SU-DHL-6 (cell line): ENCODE measurements around the gene SIGLEC9.

Experiments
- H2AFZ ChIP-seq: fragments of 200-600 bp; sonication (generic); 2 replicates; pipeline ENCODE4 v1.6.1; 2014; ENCODE audit warnings: low read depth, mild to moderate bottlenecking, moderate library complexity, mixed read lengths, antibody characterized with exemption, low read length; ENCODE audit not compliant: severe bottlenecking
- H3F3A ChIP-seq: fragments of 200-600 bp; shearing (Covaris generic); 2 replicates; pipeline ENCODE4 v1.6.0; 2016; ENCODE audit warnings: antibody characterized with exemption, mild to moderate bottlenecking; ENCODE audit not compliant: insufficient read depth
- H3K27ac ChIP-seq: fragments of 200-600 bp; sonication (generic); 2 replicates; pipeline ENCODE4 v1.5.1; 2016; ENCODE audit warnings: low read depth, mild to moderate bottlenecking, low read length, moderate library complexity, mixed read lengths
- H3K27me3 ChIP-seq: fragments of 200-600 bp; sonication (generic), shearing (Covaris generic); 2 replicates; pipeline ENCODE4 v1.6.0; 2014; ENCODE audit warnings: mild to moderate bottlenecking, low read length
- H3K36me3 ChIP-seq: fragments of 200-600 bp; sonication (generic); 2 replicates; pipeline ENCODE4 v1.6.1; 2014; ENCODE audit warnings: mild to moderate bottlenecking, low read length, mixed read lengths
- H3K4me2 ChIP-seq: fragments of 300-600, 200-600 bp; shearing (Covaris generic), sonication (generic); 2 replicates; pipeline ENCODE4 v1.6.0; 2014; ENCODE audit warnings: low read length, low read depth, mild to moderate bottlenecking; ENCODE audit not compliant: poor library complexity, severe bottlenecking
- H3K4me3 ChIP-seq: fragments of 200-600 bp; sonication (generic); 2 replicates; pipeline ENCODE4 v1.5.1; 2014; ENCODE audit warnings: antibody characterized with exemption, low read length, mild to moderate bottlenecking, mixed read lengths; ENCODE audit not compliant: insufficient read depth, poor library complexity, severe bottlenecking
- H3K79me2 ChIP-seq: fragments of 200-600 bp; sonication (generic); 2 replicates; pipeline ENCODE4 v1.6.1; 2014; ENCODE audit warnings: mild to moderate bottlenecking, low read length, moderate library complexity; ENCODE audit not compliant: insufficient read depth
- H3K9ac ChIP-seq: fragments of 200-600 bp; sonication (generic); 2 replicates; pipeline ENCODE4 v1.7.0; 2014; ENCODE audit warnings: mild to moderate bottlenecking, low read length
- H3K9me2 ChIP-seq: fragments of 200-600 bp; sonication (generic); replicated peaks from 2 replicates; pipeline ENCODE4 v1.6.1; 2014; ENCODE audit warnings: low read length; ENCODE audit not compliant: insufficient read depth
- H3K9me3 ChIP-seq: fragments of 200-600 bp; sonication (generic); 2 replicates; pipeline ENCODE4 v1.6.1; 2014; ENCODE audit warnings: low read length, mixed read lengths; ENCODE audit not compliant: insufficient read depth
- H4K20me1 ChIP-seq: fragments of 200-600 bp; sonication (generic); 2 replicates; pipeline ENCODE4 v1.6.1; 2014; ENCODE audit warnings: low read depth, mild to moderate bottlenecking, antibody characterized with exemption, low read length, moderate library complexity, mixed read lengths
- CTCF ChIP-seq: fragments of 200-600 bp; sonication (generic); IDR thresholded peaks from one replicate; pipeline ENCODE4 v1.5.1; 2017; ENCODE audit warnings: antibody characterized with exemption, mild to moderate bottlenecking, low read length, moderate library complexity; ENCODE audit not compliant: insufficient read depth, poor library complexity, severe bottlenecking
- EZH2phosphoT487 ChIP-seq: fragments of 200-600 bp; sonication (generic), shearing (Covaris generic); conservative IDR thresholded peaks from 2 replicates; pipeline ENCODE4 v1.6.1; 2018; ENCODE audit warnings: mild to moderate bottlenecking, antibody characterized with exemption, low read length, moderate library complexity, mixed read lengths

SIGLEC9 gene

GRCh38 chr19:51161867-51162496 lies 37.3 kb downstream of the SIGLEC9 start:
- Histone ChIP-seq H3K79me2 (no peaks in the 10 kb centered on the region), H3F3A (no peaks in the 10 kb centered on the region), H3K9me2 (no peaks in the 10 kb centered on the region), H3K4me3 (no peak overlapping the region), H3K27me3 (no peaks in the 10 kb centered on the region), H3K27ac (no peak overlapping the region), H3K36me3 (no peaks in the 10 kb centered on the region), H4K20me1 (no peaks in the 10 kb centered on the region), H3K4me2 (no peak overlapping the region), H2AFZ (no peak overlapping the region), H3K9ac (no peak overlapping the region), H3K9me3 (no peaks in the 10 kb centered on the region)
- no peak for TF ChIP-seq EZH2phosphoT487
- TF ChIP-seq CTCF, result no peak

GRCh38 chr19:51163257-51163656 lies 38.6 kb downstream of the SIGLEC9 start:
- Histone ChIP-seq H3K4me3 (no peak overlapping the region), H3K9me2 (no peaks in the 10 kb centered on the region), H3K36me3 (no peaks in the 10 kb centered on the region), H3K79me2 (no peaks in the 10 kb centered on the region), H3K4me2 (no peak overlapping the region), H3K9me3 (no peaks in the 10 kb centered on the region), H3F3A (no peaks in the 10 kb centered on the region), H2AFZ (no peak overlapping the region), H3K27me3 (no peaks in the 10 kb centered on the region), H3K27ac (no peak overlapping the region), H3K9ac (no peak overlapping the region), H4K20me1 (no peaks in the 10 kb centered on the region)
- TF ChIP-seq EZH2phosphoT487 (no peak), CTCF (no peak)

GRCh38 chr19:51164215-51164614 lies 39.5 kb downstream of the SIGLEC9 start:
- Histone ChIP-seq H3F3A (no peaks in the 10 kb centered on the region), H3K79me2 (no peaks in the 10 kb centered on the region), H3K4me2 (no peak overlapping the region), H3K36me3 (no peaks in the 10 kb centered on the region), H3K9ac (no peak overlapping the region), H4K20me1 (no peaks in the 10 kb centered on the region), H3K9me2 (no peaks in the 10 kb centered on the region), H3K4me3 (no peak overlapping the region), H3K27me3 (no peaks in the 10 kb centered on the region), H3K9me3 (no peaks in the 10 kb centered on the region), H3K27ac (no peak overlapping the region), H2AFZ (no peak overlapping the region)
- TF ChIP-seq CTCF, result no peak
- no peak for TF ChIP-seq EZH2phosphoT487
